Esophagus muscularis mucosa (tissue), 4 donors: ENCODE data around the gene FLNC.

Experiments used
- EP300 ChIP-seq: sonication (generic); formaldehyde crosslinking; IDR thresholded peaks from one replicate; pipeline ENCODE4 v1.6.1; 2017; ENCODE audit warnings: antibody characterized with exemption
- POLR2A ChIP-seq: fragments of 450-650 bp; IDR thresholded peaks from one replicate; pipeline ENCODE4 v1.6.1; 2017; ENCODE audit warnings: antibody characterized with exemption, moderate library complexity, mild to moderate bottlenecking, low read depth
- POLR2AphosphoS5 ChIP-seq, 2 donors: sonication (generic); formaldehyde crosslinking; IDR thresholded peaks; one replicate each; pipeline ENCODE4 v1.6.1; 2017; ENCODE audit warnings: antibody characterized with exemption in 2 of 2
- TF ChIP-seq, protein P1 (sequence below), 3 experiments: fragments of 200-600 bp in 2 of 3; fragments of 450-650 bp in 1 of 3; sonication (generic) in 2 of 3; IDR thresholded peaks; one replicate each; pipeline ENCODE4 v1.5.1; 2017 to 2019; ENCODE audit warnings: antibody characterized with exemption in 3 of 3, mild to moderate bottlenecking in 2 of 3, moderate library complexity in 1 of 3

GRCh38 chr7:128904381-128905197, 74.4 kb downstream of the FLNC start:
- TF ChIP-seq, protein P1, sequence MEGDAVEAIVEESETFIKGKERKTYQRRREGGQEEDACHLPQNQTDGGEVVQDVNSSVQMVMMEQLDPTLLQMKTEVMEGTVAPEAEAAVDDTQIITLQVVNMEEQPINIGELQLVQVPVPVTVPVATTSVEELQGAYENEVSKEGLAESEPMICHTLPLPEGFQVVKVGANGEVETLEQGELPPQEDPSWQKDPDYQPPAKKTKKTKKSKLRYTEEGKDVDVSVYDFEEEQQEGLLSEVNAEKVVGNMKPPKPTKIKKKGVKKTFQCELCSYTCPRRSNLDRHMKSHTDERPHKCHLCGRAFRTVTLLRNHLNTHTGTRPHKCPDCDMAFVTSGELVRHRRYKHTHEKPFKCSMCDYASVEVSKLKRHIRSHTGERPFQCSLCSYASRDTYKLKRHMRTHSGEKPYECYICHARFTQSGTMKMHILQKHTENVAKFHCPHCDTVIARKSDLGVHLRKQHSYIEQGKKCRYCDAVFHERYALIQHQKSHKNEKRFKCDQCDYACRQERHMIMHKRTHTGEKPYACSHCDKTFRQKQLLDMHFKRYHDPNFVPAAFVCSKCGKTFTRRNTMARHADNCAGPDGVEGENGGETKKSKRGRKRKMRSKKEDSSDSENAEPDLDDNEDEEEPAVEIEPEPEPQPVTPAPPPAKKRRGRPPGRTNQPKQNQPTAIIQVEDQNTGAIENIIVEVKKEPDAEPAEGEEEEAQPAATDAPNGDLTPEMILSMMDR (IDR thresholded peaks at IDR 0.05), result peak; percentile 48 to 58 (median 55)
- TF ChIP-seq POLR2A, result no peak
- TF ChIP-seq POLR2AphosphoS5 (IDR thresholded peaks at IDR 0.05), result no peak
- TF ChIP-seq EP300, result no peak
